ENCODE data around the gene TBCD. TPM values are rescaled to one million over a fixed set of nuclear protein-coding genes. Genes with fewer than 3 reads are reported as not detected.

Gene TBCD
- total RNA-seq, 1 donor from 2014 or later: 118 TPM

DNA sequence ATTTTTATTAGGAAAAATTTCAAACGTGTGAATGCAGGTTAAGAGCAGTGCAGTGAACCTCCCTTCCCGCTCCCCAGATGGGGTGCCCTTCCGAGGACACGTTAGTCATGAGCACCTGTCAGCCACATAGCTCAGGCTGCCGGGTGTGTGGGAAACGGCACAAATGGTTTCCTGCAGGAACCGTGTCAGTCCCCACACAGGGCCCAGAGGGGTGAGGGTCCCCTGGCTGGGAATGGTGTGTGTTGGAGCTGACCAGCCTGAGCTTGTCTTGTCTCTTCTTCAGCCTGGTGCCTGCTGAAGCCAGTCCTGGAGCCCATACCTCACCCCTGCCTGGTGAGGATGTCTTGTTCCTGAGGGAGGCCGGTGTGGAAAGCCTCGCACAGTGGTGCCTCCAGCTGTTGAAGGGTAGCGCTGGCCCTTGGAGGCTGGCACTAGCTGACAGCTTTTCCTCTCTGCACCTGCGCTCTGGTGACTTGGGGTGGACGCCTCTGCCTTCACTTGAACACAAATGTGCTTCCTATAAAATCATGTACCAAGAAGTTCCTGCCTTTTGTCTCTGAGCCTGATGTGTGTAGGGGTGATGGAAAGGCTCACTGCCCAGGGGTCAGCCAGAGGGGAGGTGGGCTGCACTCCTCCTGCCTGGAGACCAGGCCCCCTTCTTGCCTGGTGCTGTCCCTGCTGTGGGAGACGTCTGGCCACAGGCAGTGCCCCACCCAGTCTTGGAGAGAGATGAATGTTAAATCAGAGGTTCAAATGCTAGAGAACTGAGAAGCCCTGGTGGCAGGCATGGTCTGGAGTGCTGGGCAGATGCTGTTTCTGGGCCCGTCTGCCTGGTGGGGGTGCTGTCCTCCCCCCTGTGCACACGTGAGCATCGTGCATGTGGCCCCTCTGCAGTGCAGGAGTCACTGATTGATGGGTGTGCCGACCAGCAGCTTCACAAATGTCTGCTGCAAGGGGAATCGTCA, 190.6 kb downstream of the TBCD start:
- Mint-ChIP-seq H3K36me3 (ENCODE audit: unreplicated experiment) (peaks cover 51% of the 10 kb centered on the region), H3K27me3 (ENCODE audit: unreplicated experiment) (peaks cover 10% of the 10 kb centered on the region), H3K4me3 (ENCODE audit: unreplicated experiment) (no peak overlapping the region), H3K4me1 (ENCODE audit: low read depth, unreplicated experiment) (peaks cover 1% of the 10 kb centered on the region), H3K9me3 (ENCODE audit: unreplicated experiment) (peaks cover 30% of the 10 kb centered on the region), H3K27ac (ENCODE audit: unreplicated experiment) (no peak overlapping the region)
- TF ChIP-seq, protein P1, sequence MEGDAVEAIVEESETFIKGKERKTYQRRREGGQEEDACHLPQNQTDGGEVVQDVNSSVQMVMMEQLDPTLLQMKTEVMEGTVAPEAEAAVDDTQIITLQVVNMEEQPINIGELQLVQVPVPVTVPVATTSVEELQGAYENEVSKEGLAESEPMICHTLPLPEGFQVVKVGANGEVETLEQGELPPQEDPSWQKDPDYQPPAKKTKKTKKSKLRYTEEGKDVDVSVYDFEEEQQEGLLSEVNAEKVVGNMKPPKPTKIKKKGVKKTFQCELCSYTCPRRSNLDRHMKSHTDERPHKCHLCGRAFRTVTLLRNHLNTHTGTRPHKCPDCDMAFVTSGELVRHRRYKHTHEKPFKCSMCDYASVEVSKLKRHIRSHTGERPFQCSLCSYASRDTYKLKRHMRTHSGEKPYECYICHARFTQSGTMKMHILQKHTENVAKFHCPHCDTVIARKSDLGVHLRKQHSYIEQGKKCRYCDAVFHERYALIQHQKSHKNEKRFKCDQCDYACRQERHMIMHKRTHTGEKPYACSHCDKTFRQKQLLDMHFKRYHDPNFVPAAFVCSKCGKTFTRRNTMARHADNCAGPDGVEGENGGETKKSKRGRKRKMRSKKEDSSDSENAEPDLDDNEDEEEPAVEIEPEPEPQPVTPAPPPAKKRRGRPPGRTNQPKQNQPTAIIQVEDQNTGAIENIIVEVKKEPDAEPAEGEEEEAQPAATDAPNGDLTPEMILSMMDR (IDR thresholded peaks at IDR 0.05; ENCODE audit: partially characterized antibody, unreplicated experiment): no peak
- DNase-seq: no peak

- no peak overlapping the region for H3K27ac Mint-ChIP-seq (ENCODE audit: unreplicated experiment)
- TF ChIP-seq, protein P1 (IDR thresholded peaks at IDR 0.05; ENCODE audit: partially characterized antibody, unreplicated experiment): no peak
- H3K36me3 Mint-ChIP-seq (ENCODE audit: unreplicated experiment): peaks cover 53% of the 10 kb centered on the region
- H3K4me1 Mint-ChIP-seq (ENCODE audit: low read depth, unreplicated experiment): no peaks in the 10 kb centered on the region
- H3K9me3 Mint-ChIP-seq (ENCODE audit: unreplicated experiment): peaks cover 34% of the 10 kb centered on the region
- H3K27me3 Mint-ChIP-seq (ENCODE audit: unreplicated experiment): peaks cover 11% of the 10 kb centered on the region
- DNase-seq: no peak
- H3K4me3 Mint-ChIP-seq (ENCODE audit: unreplicated experiment): no peak overlapping the region
These were observed 191.5 kb downstream of the TBCD start for GRCh38 chr17:82943339-82943738.

DNA sequence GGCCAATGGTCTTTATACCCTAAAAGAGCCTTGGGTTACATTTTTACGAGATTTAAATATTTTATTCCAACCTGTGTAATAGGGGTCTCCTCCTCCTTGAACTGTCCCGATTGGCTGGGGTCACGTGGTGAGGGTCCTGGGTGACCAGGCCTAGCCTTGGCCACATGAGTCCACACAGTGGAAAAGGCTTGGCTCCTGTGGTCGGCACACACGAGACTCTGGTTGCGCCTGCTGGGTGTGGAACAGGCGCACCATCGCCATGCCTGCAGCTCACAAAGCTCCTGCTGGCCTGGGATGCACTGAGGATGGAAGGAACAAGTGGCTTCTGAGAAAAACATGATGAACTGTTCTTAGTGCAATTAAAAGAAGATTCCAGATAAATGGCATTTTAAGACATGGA, 191.9 kb downstream of the TBCD start:
- TF ChIP-seq, protein P1 (IDR thresholded peaks at IDR 0.05; ENCODE audit: partially characterized antibody, unreplicated experiment): no peak
- H3K27ac Mint-ChIP-seq (ENCODE audit: unreplicated experiment): no peak overlapping the region
- DNase-seq: no peak
- no peak overlapping the region for H3K4me3 Mint-ChIP-seq (ENCODE audit: unreplicated experiment)
- peaks cover 52% of the 10 kb centered on the region for H3K36me3 Mint-ChIP-seq (ENCODE audit: unreplicated experiment)
- no peaks in the 10 kb centered on the region for H3K4me1 Mint-ChIP-seq (ENCODE audit: low read depth, unreplicated experiment)
- peaks cover 9% of the 10 kb centered on the region for H3K27me3 Mint-ChIP-seq (ENCODE audit: unreplicated experiment)
- H3K9me3 Mint-ChIP-seq (ENCODE audit: unreplicated experiment): peaks cover 32% of the 10 kb centered on the region

GRCh38 chr17:82944990-82945389, 193.1 kb downstream of the TBCD start:
- Mint-ChIP-seq H3K9me3 (ENCODE audit: unreplicated experiment) (peaks cover 38% of the 10 kb centered on the region), H3K27me3 (ENCODE audit: unreplicated experiment) (peaks cover 10% of the 10 kb centered on the region), H3K27ac (ENCODE audit: unreplicated experiment) (no peak overlapping the region), H3K4me3 (ENCODE audit: unreplicated experiment) (no peak overlapping the region), H3K36me3 (ENCODE audit: unreplicated experiment) (peaks cover 62% of the 10 kb centered on the region), H3K4me1 (ENCODE audit: low read depth, unreplicated experiment) (no peaks in the 10 kb centered on the region)
- TF ChIP-seq, protein P1 (IDR thresholded peaks at IDR 0.05; ENCODE audit: partially characterized antibody, unreplicated experiment): no peak
- no peak for DNase-seq

DNA sequence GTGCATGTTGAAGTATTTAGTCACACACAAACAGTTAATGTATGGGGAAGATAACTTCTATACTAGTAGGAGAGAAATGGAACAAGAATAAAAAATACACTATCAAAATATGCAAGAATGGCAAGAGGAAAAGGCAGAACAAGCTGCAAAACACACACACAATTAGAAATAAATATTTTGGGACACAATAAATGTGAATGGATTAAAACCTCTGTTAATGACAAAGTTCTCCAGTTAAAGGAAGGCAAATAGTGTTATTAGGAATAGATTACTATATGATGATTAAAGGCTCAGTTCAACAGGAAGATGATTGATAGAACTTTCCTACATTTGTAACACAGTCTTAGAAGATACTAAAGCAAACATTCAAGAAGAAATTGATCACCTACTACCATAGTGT, 194.2 kb downstream of the TBCD start:
- H3K4me3 Mint-ChIP-seq (ENCODE audit: unreplicated experiment): no peak overlapping the region
- H3K36me3 Mint-ChIP-seq (ENCODE audit: unreplicated experiment): peaks cover 72% of the 10 kb centered on the region
- no peak overlapping the region for H3K27ac Mint-ChIP-seq (ENCODE audit: unreplicated experiment)
- peaks cover 44% of the 10 kb centered on the region for H3K9me3 Mint-ChIP-seq (ENCODE audit: unreplicated experiment)
- no peaks in the 10 kb centered on the region for H3K4me1 Mint-ChIP-seq (ENCODE audit: low read depth, unreplicated experiment)
- DNase-seq: no peak
- TF ChIP-seq, protein P1 (IDR thresholded peaks at IDR 0.05; ENCODE audit: partially characterized antibody, unreplicated experiment): no peak
- peaks cover 10% of the 10 kb centered on the region for H3K27me3 Mint-ChIP-seq (ENCODE audit: unreplicated experiment)

Measured in glutamatergic neuron (in vitro differentiated cells).